H9 (cell line): ENCODE data around the gene LYPD5. TPM values are rescaled to one million over a fixed set of nuclear protein-coding genes. Genes with fewer than 3 reads are reported as not detected.
A peak's percentile ranks its signal among the peaks of the same experiment; 100 is the strongest.

ENCODE experiments used
- DNase-seq: peaks from one replicate; pipeline ENCODE4 v3.0.0-alpha.2; 2017
- H2AFZ ChIP-seq: one replicate; pipeline ENCODE4 v1.6.1; 2013; ENCODE audit warnings: mild to moderate bottlenecking, low read length, control low read depth, moderate library complexity
- H2AK5ac ChIP-seq: 2 replicates; pipeline ENCODE4 v1.6.1; 2013; ENCODE audit warnings: low read length, control low read depth, mixed read lengths; ENCODE audit not compliant: insufficient read length
- H2BK120ac ChIP-seq: one replicate; pipeline ENCODE4 v1.6.1; 2013; ENCODE audit warnings: low read depth, mild to moderate bottlenecking, low read length, control low read depth, inconsistent platforms; ENCODE audit not compliant: poor library complexity, severe bottlenecking
- H2BK12ac ChIP-seq: 2 replicates; pipeline ENCODE4 v1.6.1; 2013; ENCODE audit warnings: low read length, control low read depth, mixed read lengths, low read depth; ENCODE audit not compliant: insufficient read length
- H2BK15ac ChIP-seq: 2 replicates; pipeline ENCODE4 v1.6.1; 2013; ENCODE audit warnings: low read depth, low read length, control low read depth
- H2BK20ac ChIP-seq: one replicate; pipeline ENCODE4 v1.6.1; 2013; ENCODE audit warnings: low read depth, mild to moderate bottlenecking, low read length, control low read depth, inconsistent platforms; ENCODE audit not compliant: poor library complexity, severe bottlenecking
- H2BK5ac ChIP-seq: 2 replicates; pipeline ENCODE4 v1.6.1; 2013; ENCODE audit warnings: low read length, control low read depth, mixed read lengths; ENCODE audit not compliant: insufficient read length
- H3K14ac ChIP-seq: 2 replicates; pipeline ENCODE4 v1.6.1; 2013; ENCODE audit warnings: low read length, control low read depth; ENCODE audit not compliant: insufficient read depth
- H3K18ac ChIP-seq: 2 replicates; pipeline ENCODE4 v1.6.1; 2013; ENCODE audit warnings: low read depth, mild to moderate bottlenecking, mixed read lengths, low read length, control low read depth; ENCODE audit not compliant: insufficient read length
- H3K23ac ChIP-seq: 2 replicates; pipeline ENCODE4 v1.6.1; 2013; ENCODE audit warnings: low read length, control low read depth, mixed read lengths, low read depth; ENCODE audit not compliant: insufficient read length
- H3K23me2 ChIP-seq: 2 replicates; pipeline ENCODE4 v1.6.1; 2013; ENCODE audit warnings: low read depth, mild to moderate bottlenecking, mixed read lengths, low read length, control low read depth; ENCODE audit not compliant: insufficient read length, poor library complexity, severe bottlenecking
- H3K27ac ChIP-seq: 2 replicates; pipeline ENCODE4 v1.5.1; 2013; ENCODE audit warnings: low read length, control low read depth, mixed read lengths, low read depth; ENCODE audit not compliant: insufficient read length
- H3K27me3 ChIP-seq: 2 replicates; pipeline ENCODE4 v1.6.1; 2013; ENCODE audit warnings: low read length, control low read depth, inconsistent platforms; ENCODE audit not compliant: insufficient read depth
- H3K4ac ChIP-seq: 2 replicates; pipeline ENCODE4 v1.6.1; 2013; ENCODE audit warnings: low read depth, mild to moderate bottlenecking, control low read depth, inconsistent platforms, low read length, moderate library complexity
- H3K4me1 ChIP-seq: 2 replicates; pipeline ENCODE4 v1.6.1; 2013; ENCODE audit warnings: low read length, control low read depth, inconsistent platforms; ENCODE audit not compliant: insufficient read depth
- H3K4me2 ChIP-seq: 2 replicates; pipeline ENCODE4 v1.6.1; 2013; ENCODE audit warnings: low read length, control low read depth, mixed read lengths; ENCODE audit not compliant: insufficient read length, insufficient read depth
- H3K56ac ChIP-seq: 2 replicates; pipeline ENCODE4 v1.6.1; 2013; ENCODE audit warnings: low read depth, mild to moderate bottlenecking, mixed read lengths, low read length, control low read depth; ENCODE audit not compliant: insufficient read length
- H3K79me1 ChIP-seq: 2 replicates; pipeline ENCODE4 v1.6.1; 2013; ENCODE audit warnings: low read depth, mild to moderate bottlenecking, moderate library complexity, low read length, control low read depth, inconsistent platforms; ENCODE audit not compliant: insufficient read depth, poor library complexity, severe bottlenecking
- H3K79me2 ChIP-seq: 2 replicates; pipeline ENCODE4 v1.6.1; 2013; ENCODE audit warnings: low read length, control low read depth, inconsistent platforms; ENCODE audit not compliant: insufficient read depth
- H3K9ac ChIP-seq: 2 replicates; pipeline ENCODE4 v1.6.1; 2013; ENCODE audit warnings: low read length, control low read depth, mixed read lengths; ENCODE audit not compliant: insufficient read length; ENCODE audit errors: extremely low read depth
- H3K9me3 ChIP-seq: one replicate; pipeline ENCODE4 v1.6.1; 2013; ENCODE audit warnings: low read depth, low read length, inconsistent platforms; ENCODE audit not compliant: control insufficient read depth
- H3T11ph ChIP-seq: one replicate; pipeline ENCODE4 v1.6.1; 2013; ENCODE audit warnings: mild to moderate bottlenecking, low read length, control low read depth, inconsistent platforms
- H4K20me1 ChIP-seq: one replicate; pipeline ENCODE4 v1.6.1; 2013; ENCODE audit not compliant: control insufficient read depth, insufficient read length, insufficient read depth
- H4K5ac ChIP-seq: 2 replicates; pipeline ENCODE4 v1.6.1; 2013; ENCODE audit warnings: low read depth, mild to moderate bottlenecking, mixed read lengths, low read length, control low read depth; ENCODE audit not compliant: insufficient read length
- H4K8ac ChIP-seq: replicated peaks from 2 replicates; pipeline ENCODE4 v1.6.1; 2013; ENCODE audit warnings: low read length, control low read depth, mixed read lengths, low read depth; ENCODE audit not compliant: insufficient read length
- H4K91ac ChIP-seq: 2 replicates; pipeline ENCODE4 v1.6.1; 2013; ENCODE audit warnings: low read depth, mild to moderate bottlenecking, moderate library complexity, mixed read lengths, low read length, control low read depth; ENCODE audit not compliant: insufficient read length
- H3K27ac Mint-ChIP-seq, 3 experiments: 2 replicates in 2 of 3; 3 replicates in 1 of 3; pipeline ENCODE4 v1.8.0; 2020 to 2021; ENCODE audit warnings: mixed read lengths in 3 of 3, mild to moderate bottlenecking in 1 of 3, moderate library complexity in 1 of 3
- H3K27me3 Mint-ChIP-seq: 2 replicates; pipeline ENCODE4 v1.8.0; 2021; ENCODE audit warnings: low read depth, mild to moderate bottlenecking, moderate library complexity, mixed read lengths
- H3K36me3 Mint-ChIP-seq, 3 experiments: 2 replicates in 2 of 3; 3 replicates in 1 of 3; pipeline ENCODE4 v1.8.0; 2020 to 2021; ENCODE audit warnings: low read depth in 3 of 3, mixed read lengths in 3 of 3; ENCODE audit not compliant: insufficient read depth in 1 of 3
- H3K4me1 Mint-ChIP-seq, 2 experiments: 2 replicates each; pipeline ENCODE4 v1.8.0; 2020; ENCODE audit warnings: mixed read lengths in 2 of 2
- H3K4me3 Mint-ChIP-seq, 2 experiments: 2 replicates in 1 of 2; 3 replicates in 1 of 2; pipeline ENCODE4 v1.8.0; 2020 to 2021; ENCODE audit warnings: mild to moderate bottlenecking in 2 of 2, mixed read lengths in 2 of 2, moderate library complexity in 1 of 2
- H3K9me3 Mint-ChIP-seq, 2 experiments: 2 replicates in 1 of 2; 3 replicates in 1 of 2; pipeline ENCODE4 v1.8.0; 2020; ENCODE audit warnings: mild to moderate bottlenecking in 2 of 2, mixed read lengths in 2 of 2, moderate library complexity in 1 of 2
- CTCF ChIP-seq: fragments of 200-600 bp; sonication (generic); conservative IDR thresholded peaks from 3 replicates; pipeline ENCODE4 v1.8.0; 2021; ENCODE audit warnings: antibody characterized with exemption, mild to moderate bottlenecking
- WGBS: extraction: QIAGEN DNeasy Blood & Tissue Kit; methylation state at CpG from one replicate; pipeline ENCODE4 v1.1.7; 2013; ENCODE audit warnings: missing lambda C conversion rate, low lambda C conversion rate, mixed read lengths; ENCODE audit not compliant: insufficient read length; ENCODE audit errors: extremely low coverage; 5-methylcytosine and 5-hydroxymethylcytosine counted together
- total RNA-seq: library from RNA; stranded (reverse); gene quantifications from 2 replicates; pipeline ENCODE4 v1.2.1, GENCODE V29; 2021

Gene LYPD5
- total RNA-seq, 1 experiment from 2014 or later: 0.50 TPM

GRCh38 chr19:43774103-43774939, 27.9 kb downstream of the LYPD5 start:
- no peaks in the 10 kb centered on the region for H4K20me1 ChIP-seq
- H3K9me3 Mint-ChIP-seq: no peaks in the 10 kb centered on the region; a peak in 1 of 5 replicates
- H2AFZ ChIP-seq: no peak overlapping the region
- WGBS: no CpG with 5 or more reads among the region's 63 CpGs
- H4K8ac ChIP-seq: no peak overlapping the region
- peak; percentile 70 for TF ChIP-seq CTCF
- no peak overlapping the region for H2BK120ac ChIP-seq
- no peak overlapping the region for H3K56ac ChIP-seq
- peaks cover 7% of the 10 kb centered on the region; the same call in 1 of the 2 replicates for H3K4me1 ChIP-seq
- H2BK5ac ChIP-seq: no peak overlapping the region
- H4K5ac ChIP-seq: no peak overlapping the region
- H3T11ph ChIP-seq: no peak overlapping the region
- peak; percentile 87 for DNase-seq
- H3K4me1 Mint-ChIP-seq: peaks cover 34 to 46% of the 10 kb centered on the region in 2 experiments
- no peaks in the 10 kb centered on the region for H3K79me2 ChIP-seq
- H2AK5ac ChIP-seq: no peak overlapping the region
- H2BK20ac ChIP-seq: no peak overlapping the region
- H2BK15ac ChIP-seq: no peak overlapping the region
- H3K4ac ChIP-seq: no peak overlapping the region
- H3K9me3 ChIP-seq: no peaks in the 10 kb centered on the region
- no peaks in the 10 kb centered on the region for H3K79me1 ChIP-seq
- H3K27ac ChIP-seq: no peak overlapping the region
- peaks cover 12% of the 10 kb centered on the region; the same call in 1 of the 2 replicates for H3K27me3 ChIP-seq
- H2BK12ac ChIP-seq: no peak overlapping the region
- no peak overlapping the region for H3K23ac ChIP-seq
- H3K9ac ChIP-seq: no peak overlapping the region
- peaks cover 7% of the 10 kb centered on the region for H3K23me2 ChIP-seq
- peak overlapping the region; percentile 56 to 79 for H3K4me3 Mint-ChIP-seq
- peak overlapping the region; percentile 57 for H3K4me2 ChIP-seq
- H3K36me3 Mint-ChIP-seq: no peaks in the 10 kb centered on the region; a peak in 2 of 7 replicates
- H3K18ac ChIP-seq: no peak overlapping the region
- no peak overlapping the region for H4K91ac ChIP-seq
- peaks cover 88% of the 10 kb centered on the region for H3K27me3 Mint-ChIP-seq
- no peak overlapping the region for H3K14ac ChIP-seq
- H3K27ac Mint-ChIP-seq: no peak overlapping the region
